ENCODE measurements around the gene GCC2.
"Not testable (repeated sequence)": the region's sequence is repeated elsewhere in the genome, so short reads cannot be mapped to it uniquely, and the experiment has no call there.

Gene GCC2

DNA sequence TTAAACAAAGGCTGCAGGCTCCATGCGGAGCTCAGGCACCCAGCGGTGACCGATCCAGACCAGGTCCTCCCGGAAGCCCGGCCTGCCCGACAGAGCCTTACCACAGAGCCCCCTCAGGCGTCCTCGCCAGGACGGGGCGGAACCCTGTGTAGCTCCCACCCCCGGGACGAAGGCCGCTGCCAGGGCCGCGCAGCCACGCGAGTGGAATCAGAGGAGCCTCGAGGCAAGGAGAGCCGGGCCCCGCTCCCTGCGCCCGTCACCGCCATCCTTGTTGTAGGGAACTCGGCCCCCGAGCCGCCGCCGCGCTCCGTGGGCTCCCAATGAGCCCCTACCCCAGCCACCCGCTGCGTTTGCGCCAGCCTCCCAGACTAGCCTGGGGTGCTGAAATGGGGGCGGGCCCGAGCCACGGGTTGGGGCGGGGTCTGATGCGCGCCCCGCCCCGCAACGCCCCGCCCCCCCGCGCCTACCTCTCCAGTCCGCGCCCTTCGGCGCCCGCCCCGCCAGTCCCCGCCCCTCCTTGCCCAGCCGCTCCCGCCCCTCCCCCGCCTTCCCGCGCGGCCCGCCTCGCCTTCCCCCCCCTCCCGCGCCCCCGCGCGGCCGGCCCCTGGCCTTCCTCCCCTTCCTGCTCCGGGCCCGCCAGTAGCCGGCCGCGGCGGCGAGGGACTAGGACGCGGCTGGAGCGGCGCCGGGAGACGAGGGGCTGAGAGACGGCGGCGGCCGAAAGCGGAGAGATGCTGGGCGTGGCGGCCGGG is 85.0 kb downstream of the GCC2 start, which contains the start of gene LIMS1:
TSS of gene LIMS1 (plus strand) at position 639 of the 752 bp plus-strand sequence. CDS start at position 732, 93 bp downstream.
- DNase-seq = peak; percentile 89

DNA sequence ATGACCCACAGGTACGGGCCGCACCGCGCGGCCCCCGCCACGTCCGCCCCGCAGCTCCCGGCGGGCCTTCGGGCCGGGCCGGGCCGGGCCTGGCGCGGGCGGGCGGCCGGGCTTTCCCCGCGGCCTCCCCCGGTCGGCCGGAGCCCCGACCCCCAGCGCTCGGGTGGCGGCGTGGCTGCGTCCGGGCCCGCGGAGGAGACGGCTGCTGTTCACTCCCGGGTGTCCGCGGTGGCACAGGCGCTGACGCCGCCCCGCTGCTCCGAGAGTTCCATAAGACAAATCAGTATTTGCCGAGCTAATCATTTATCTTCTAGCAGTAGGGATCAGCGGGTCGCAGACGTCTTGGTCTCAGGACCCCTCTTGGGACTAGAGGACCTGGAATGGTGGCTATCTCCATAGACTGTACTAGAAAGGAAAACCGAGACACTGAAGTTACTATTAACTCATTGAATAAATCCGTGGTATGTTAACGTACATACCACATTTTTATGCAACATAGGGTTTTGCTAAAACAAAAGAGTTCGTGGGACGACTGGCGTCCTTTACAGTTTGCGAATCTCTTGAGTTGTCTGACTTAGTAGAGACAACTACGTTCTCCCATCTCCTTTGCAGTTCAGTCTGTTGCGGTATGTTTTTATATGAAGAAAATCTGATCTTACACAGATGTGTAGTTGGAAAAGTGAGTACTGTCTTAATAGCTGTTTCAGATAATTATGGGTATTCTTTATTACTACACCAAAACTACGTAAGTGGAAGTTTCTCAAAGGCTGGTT is 85.8 kb downstream of the GCC2 start:
- peak; percentile 37 for DNase-seq

DNA sequence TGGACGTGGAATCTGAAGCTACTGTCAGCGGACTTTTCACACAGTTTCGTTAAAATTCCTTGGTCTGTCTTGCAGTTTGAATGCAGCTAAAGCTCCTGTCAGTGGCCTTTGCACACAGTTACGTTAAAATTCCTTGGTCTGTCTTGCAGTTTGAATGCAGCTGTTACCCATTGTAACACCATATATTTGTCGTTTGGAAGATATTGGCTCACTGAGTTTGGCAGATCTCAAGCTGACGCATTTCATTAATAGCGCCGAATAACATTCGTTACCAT is 86.3 kb downstream of the GCC2 start:
- peak; percentile 39 for DNase-seq

DNA sequence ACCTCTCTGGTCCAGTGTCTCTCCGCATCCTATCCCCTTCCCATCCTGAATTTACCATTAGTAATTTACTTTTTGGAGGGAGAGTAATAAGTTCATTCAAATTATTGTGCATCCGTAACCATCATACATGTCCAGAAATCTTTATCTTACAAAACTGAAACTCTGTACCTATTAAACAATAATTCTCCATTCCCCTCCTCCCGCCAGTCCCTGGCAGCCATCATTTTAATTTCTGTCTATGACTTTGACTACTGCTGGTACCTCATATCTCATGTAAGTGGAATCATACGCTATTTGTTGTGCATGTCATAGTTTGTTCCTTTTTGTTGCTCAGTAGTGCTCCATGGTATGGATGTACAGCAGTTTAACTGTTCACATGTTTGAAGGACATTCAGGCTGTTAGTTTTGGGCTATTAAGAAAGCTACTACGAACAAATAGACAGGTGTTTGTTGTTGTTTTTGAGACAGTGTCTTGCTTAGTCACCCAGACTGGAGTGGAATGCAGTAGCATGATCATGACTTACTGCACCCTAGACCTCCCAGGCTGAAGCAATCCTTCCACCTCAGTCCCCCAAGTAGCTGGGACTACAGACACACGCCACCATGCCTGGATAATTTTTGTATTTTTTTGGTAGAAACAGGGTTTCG is 87.3 kb downstream of the GCC2 start:
- DNase-seq = peak; percentile 65

DNA sequence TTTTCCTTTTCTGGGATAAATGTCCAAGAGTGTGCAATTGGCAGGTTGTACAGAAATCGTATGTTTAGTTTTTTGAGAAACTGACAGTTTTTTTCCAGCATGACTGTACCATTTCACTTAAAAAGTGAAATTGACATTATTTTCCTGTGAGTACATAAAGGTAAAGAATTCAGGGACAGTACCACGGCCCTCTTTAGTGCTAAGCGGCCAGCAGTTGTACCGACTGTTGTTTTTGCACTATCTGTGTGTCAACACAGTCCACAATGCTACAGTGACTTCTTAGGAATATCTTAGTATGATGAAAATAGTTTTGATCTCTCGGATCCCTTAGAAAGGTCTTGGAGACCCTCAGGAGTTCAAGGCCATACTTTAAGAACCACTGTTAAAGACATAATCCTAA is 87.9 kb downstream of the GCC2 start:
- no peak for DNase-seq

DNA sequence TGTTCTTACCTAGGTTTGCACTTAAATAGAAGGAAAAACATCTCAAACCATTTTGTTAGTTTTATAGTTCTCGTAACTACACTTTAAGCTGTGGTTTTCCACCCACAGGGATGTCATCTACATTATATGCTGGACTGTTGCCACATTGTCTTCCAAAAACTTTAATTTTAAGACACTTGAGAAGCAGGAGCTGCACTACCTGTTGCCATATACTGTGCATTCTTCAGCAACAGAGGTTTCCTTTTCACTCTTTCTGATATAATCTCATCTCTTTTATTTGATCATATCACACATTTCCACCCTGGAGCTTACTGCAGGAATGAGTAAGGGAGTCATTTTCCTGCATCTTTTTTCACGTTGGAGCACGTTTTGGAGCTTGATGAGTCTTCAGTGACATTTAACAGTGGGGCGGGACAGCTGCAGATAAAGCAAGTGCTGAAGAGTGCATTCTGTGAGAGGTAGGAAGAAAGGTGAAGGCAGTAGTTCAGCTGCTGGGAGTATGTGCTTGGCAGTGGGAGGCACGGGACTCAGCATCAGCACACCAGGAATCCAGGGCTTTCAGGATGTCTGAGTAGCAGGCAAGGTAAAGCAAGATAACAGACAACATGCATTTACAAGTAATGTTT is 89.1 kb downstream of the GCC2 start:
- DNase-seq = no peak

DNA sequence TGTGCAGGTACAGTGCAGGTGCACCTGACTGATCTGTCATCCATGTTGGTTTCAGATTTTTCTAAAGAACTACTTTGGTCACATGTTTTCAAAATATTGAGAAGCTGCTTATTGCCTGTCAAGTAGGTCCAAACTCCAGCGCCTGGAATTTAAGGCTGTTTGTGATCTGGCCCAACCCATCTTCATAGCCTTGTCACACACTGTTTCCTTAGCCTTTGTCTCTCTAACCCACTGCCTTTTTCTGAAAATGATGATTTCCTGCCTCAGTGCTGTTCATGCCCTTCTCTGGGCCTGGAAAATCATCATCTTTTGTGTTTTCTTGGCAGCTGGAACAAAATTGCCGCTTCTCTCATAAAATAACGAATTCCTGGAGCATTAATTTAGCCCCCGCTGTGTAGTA is 92.4 kb downstream of the GCC2 start:
- DNase-seq = no peak

DNA sequence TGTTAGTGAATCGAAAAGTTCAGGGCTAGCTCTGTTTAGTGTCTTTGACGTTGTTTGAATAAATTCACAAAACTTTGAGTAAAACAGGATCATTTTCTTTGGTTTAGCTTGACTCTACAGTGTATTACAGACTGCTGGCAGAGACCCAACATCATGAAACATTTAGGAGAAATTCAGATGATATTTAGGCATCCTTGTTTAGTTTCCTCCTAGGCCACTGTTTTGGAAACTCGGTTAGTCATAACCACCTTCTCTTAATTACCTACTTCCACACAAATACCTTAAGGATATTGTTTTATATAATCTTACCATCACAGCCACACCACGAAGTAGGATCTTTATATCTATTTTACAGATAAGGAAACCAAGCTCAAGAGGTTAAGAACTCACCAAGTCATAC is 93.1 kb downstream of the GCC2 start:
- DNase-seq = no peak

DNA sequence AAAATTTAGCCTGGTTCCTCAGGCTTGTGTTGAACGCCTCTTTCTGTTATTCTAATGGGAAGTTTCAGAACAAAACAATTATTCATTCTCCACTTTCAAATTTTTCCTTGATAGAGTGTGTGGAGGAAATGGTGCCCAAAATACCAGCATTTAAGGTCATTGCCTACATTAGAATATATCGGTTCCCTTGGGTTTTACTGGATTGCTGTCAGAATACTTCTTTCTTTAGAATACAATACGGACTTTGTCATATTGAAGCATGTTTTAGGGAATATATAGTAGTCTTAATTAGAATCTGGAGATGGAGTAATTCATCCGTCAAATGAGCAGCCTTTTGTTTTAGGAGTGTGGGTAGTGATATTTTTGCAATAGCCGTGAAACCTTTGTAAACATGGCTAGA is 98.6 kb downstream of the GCC2 start:
- no peak for DNase-seq

DNA sequence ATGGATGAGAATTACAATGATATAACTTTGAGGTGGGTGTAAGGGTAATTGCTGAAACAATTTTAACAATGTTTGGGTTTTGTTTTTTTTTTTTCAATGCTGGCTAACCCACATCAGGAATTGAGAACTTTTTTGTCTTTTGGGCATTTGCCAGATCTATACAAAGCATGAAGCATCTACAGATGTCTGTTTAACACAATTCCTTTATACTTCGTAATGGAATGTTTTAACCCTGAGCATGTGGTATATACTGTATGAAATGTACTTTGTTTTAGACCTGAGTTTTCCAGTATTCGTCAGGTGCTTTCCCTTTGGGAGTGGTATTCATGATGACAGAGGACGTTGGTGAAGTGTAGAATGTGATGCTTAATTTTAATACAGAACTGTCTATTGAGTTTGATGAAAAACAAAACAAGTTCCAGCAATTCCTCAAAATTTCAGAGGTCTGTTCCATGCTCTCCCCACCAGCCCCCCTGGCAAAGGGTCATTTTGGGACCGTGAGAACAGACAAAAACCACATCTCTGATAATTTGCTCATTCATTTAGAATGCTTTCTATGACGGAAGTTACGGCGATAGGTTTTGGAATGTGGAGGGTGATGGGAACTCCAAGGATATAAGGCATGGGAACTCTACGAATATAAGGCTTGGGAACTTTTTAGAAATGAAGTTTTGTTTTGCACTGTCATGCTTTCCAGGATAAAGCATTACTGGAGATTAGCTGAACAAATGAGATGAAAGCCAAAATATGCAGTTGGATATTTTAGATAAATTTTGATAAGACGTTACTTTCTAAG is 99.4 kb downstream of the GCC2 start:
- peak; percentile 20 for DNase-seq

DNA sequence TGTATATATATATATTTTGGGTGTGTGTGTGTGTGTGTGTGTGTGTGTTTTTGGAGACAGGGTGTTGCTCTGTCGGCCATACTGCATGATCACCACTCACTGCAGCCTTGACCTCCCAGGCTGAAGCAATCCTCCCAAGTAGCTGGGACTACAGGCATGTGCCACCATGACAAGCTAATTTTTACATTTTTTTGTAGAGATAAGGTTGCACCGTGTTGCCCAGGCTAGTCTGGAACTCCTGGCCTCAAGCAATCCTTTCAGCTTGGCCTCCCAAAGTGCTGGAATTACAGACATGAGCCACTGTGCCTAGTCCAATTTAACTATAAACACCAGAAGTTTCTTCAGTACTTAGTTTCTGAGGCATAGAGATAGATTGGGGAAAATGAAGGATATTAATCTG is 103.6 kb downstream of the GCC2 start:
- no peak for DNase-seq

DNA sequence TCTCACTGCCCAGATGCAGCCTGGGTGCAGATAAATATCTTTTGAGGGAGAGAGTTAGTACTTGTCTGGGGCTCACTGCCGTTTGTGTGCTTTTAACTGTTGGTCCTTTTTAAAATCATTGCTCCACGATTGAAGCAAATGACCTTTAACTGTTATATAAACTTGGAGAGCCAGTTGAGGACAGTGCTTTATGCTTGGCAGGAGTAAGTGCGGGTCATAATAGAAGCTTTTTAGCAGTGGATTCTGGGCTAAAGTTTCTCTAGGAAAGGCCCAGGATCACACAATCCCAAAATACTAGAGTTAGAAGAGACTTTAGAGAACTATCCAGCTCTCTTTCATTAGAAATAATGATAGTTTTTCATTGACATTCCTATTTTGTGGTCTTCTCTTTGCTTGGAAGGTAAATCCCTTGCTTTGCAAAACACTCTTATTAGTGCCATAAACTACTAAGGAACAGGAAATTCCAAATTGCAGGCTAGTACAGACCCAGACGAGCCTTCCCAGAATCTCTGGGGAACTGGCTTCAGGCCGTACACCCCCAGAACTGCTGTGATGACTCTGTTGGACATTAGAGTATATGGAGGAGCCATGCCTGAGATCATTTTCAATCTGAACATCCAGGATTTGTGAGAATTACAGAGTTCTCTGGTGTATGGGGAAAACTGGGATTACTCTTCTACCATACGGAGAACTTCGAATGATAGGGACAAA is 104.4 kb downstream of the GCC2 start:
- no peak for DNase-seq

DNA sequence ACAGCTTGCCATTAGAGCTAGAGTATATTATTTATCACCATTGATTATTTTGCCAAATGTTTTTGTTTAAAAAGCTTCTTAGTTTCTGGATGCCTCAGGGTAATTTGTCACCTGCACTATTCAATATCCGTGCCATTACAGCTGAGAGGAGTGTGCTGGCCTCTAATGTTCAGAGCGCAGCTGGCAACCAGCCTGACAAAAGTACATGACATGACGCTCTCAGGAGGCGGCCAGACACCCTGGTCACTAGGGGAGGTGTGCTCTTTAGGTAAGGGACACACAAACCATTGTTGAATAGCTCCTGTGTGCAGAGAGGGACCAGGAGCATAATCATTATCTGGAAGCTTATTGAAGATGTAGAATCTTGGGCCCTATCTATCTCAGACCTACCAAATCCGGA is 105.5 kb downstream of the GCC2 start:
- DNase-seq = no peak

DNA sequence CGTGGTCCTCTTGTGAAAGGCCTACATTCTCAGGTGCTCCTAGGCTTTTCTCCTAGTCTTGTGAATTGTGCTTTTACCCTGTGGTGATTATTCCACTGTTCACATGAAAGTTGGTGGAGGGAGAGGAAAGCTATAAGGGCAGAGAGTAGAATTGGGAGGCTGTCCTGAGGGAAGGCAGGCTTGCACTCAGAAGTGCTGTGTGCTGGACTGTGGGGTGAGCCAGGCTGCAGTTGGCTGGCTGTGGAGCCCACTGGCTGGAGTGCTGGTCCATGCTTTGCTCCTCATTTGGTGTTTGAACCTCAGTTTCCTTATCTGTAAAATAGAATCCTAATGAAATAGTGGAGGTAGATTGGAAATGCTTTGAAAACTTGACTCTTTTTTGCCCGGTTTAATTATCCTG is 106.6 kb downstream of the GCC2 start:
- DNase-seq = no peak

DNA sequence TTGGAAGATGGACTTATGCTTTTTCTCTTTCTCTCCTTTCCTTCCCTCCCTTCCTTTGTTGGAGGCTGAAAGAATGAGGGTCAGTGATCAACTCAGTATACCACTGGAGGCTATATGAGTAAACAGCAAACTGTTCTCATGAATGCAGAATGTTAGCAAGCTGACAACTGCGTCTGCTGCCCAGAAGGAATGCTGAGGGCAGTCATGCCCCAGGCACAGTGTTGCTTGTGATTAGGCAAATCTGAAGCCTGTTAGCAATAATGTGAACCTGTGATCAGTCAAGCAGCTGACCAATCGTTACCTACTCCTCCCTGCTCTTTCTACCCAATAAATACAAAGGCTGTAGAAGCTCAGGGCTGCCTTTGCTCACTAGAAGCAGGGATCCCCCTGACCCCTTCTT is 107.6 kb downstream of the GCC2 start:
- not testable (repeated sequence) for DNase-seq
